Esophagus squamous epithelium (tissue), 5 donors: Measurements from ENCODE around the gene FAM3B. TPM values are rescaled to one million over a fixed set of nuclear protein-coding genes. Genes with fewer than 3 reads are reported as not detected.
A peak's percentile ranks its signal among the peaks of the same experiment; 100 is the strongest.

Experiments used
- DNase-seq: peaks from one replicate; lab custom pipeline; 2025; lab: John Stamatoyannopoulos, UW
- H3K27ac ChIP-seq, 4 donors: fragments of 200-600 bp; sonication (generic); one replicate each; pipeline ENCODE4 v1.5.1; 2016 to 2019; ENCODE audit warnings: mild to moderate bottlenecking in 1 of 4
- H3K27me3 ChIP-seq, 4 donors: fragments of 200-600 bp; sonication (generic); 1 replicate in 3 of 4; 2 replicates in 1 of 4; pipeline versions ENCODE4 v1.5.1 to v1.6.0; 2017 to 2021; ENCODE audit warnings: antibody characterized with exemption in 1 of 4
- H3K36me3 ChIP-seq, 3 donors: fragments of 200-600 bp; sonication (generic); one replicate each; pipeline ENCODE4 v1.5.1; 2016 to 2019
- H3K4me1 ChIP-seq, 3 donors: fragments of 200-600 bp; sonication (generic); one replicate each; pipeline ENCODE4 v1.5.1; 2017 to 2019
- H3K4me3 ChIP-seq, 4 donors: fragments of 200-600 bp; sonication (generic); 1 replicate in 3 of 4; 2 replicates in 1 of 4; pipeline ENCODE4 v1.5.1; 2016 to 2019; ENCODE audit warnings: mild to moderate bottlenecking in 2 of 4, moderate library complexity in 1 of 4
- H3K9me3 ChIP-seq, 3 donors: fragments of 200-600 bp; sonication (generic); one replicate each; pipeline ENCODE4 v1.5.1; 2016 to 2019
- POLR2A ChIP-seq, 4 donors: fragments of 450-650 bp; IDR thresholded peaks; one replicate each; pipeline ENCODE4 v1.6.1; 2017; ENCODE audit warnings: antibody characterized with exemption in 4 of 4, mild to moderate bottlenecking in 4 of 4, moderate library complexity in 3 of 4
- WGBS, 2 donors: methylation state at CpG; one replicate each; pipeline ENCODE4 v1.1.5; 2018; 5-methylcytosine and 5-hydroxymethylcytosine counted together
- intact Hi-C: fragments of 100-400 bp; cut with DNase I; formaldehyde crosslinking; loops from one replicate; pipeline ENCODE4 v1.15.0; 2022
- total RNA-seq, 4 donors: library from RNA; depleted of rRNA; stranded (reverse); fragments of >200 nt; gene quantifications; one replicate each; pipeline ENCODE4 v1.1.0, GENCODE V29; 2016
- TF ChIP-seq, protein P1 (sequence below), 6 experiments: fragments of 450-650 bp in 4 of 6; fragments of 200-600 bp in 2 of 6; sonication (generic) in 2 of 6; IDR thresholded peaks; one replicate each; pipeline ENCODE4 v1.5.1; 2016 to 2019; ENCODE audit warnings: antibody characterized with exemption in 6 of 6, mild to moderate bottlenecking in 4 of 6, moderate library complexity in 4 of 6
- donor health status: DM: yes; HTN: yes; CAD: no.

FAM3B gene
- total RNA-seq, 4 donors from 2014 or later, result 14.8 to 83.8 (median 38.6) TPM

DNA sequence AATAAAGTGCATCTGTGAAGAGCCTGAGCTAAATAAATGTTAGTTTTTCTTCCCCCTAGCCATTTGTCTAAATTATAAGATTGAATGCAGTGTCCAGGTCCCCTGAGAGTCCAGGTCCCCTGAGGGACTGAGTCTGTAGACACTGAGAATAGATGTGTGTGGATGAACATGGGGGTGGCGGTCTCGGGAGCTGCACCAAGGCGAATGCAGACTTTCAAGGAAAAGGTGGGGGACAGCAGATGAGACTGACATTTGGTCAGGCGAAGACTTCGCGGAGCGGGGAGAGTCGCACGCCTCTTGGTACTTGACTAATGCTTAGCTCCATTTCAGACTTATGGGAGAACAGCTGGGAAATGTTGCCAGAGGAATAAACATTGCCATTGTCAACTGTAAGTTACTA, 27.5 kb downstream of the FAM3B start:
- no peak overlapping the region for H3K27ac ChIP-seq
- 86 to 97% methylated on average over 9 of the region's 9 CpGs for WGBS, 2 donors
- intact Hi-C loops, result no loop called here
- peaks cover 0 to 24% (median 0%) of the 10 kb centered on the region in 3 donors for H3K4me1 ChIP-seq
- no peak for DNase-seq
- H3K27me3 ChIP-seq, result peaks cover 0 to 4% (median 0%) of the 10 kb centered on the region in 4 donors
- H3K4me3 ChIP-seq, result no peak overlapping the region
- no peak for TF ChIP-seq POLR2A (IDR thresholded peaks at IDR 0.05)
- TF ChIP-seq, protein P1, sequence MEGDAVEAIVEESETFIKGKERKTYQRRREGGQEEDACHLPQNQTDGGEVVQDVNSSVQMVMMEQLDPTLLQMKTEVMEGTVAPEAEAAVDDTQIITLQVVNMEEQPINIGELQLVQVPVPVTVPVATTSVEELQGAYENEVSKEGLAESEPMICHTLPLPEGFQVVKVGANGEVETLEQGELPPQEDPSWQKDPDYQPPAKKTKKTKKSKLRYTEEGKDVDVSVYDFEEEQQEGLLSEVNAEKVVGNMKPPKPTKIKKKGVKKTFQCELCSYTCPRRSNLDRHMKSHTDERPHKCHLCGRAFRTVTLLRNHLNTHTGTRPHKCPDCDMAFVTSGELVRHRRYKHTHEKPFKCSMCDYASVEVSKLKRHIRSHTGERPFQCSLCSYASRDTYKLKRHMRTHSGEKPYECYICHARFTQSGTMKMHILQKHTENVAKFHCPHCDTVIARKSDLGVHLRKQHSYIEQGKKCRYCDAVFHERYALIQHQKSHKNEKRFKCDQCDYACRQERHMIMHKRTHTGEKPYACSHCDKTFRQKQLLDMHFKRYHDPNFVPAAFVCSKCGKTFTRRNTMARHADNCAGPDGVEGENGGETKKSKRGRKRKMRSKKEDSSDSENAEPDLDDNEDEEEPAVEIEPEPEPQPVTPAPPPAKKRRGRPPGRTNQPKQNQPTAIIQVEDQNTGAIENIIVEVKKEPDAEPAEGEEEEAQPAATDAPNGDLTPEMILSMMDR (IDR thresholded peaks at IDR 0.05), result no peak
- no peaks in the 10 kb centered on the region for H3K9me3 ChIP-seq
- H3K36me3 ChIP-seq, result peaks cover 0 to 17% (median 0%) of the 10 kb centered on the region in 3 donors

DNA sequence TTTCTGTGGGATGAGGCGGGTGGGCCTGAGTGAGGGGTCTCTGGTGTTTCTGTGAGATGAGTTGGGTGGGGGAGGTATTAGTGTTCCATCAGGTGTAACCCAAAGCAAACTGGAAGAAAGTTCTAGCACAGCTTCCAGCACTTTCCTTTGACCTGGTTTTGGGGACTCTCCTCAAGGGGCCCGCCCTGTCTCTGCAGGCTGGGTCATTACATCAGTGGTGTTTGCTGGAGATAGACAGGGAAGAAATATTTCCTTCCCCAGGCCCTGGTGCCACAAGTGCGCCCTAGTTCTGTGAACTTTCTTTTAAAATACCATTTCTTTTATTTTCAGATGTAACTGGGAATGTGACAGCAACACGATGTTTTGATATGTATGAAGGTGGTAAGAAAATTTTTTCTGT, 28.8 kb downstream of the FAM3B start:
- WGBS, 2 donors, result 85 to 86% methylated on average over 3 of the region's 4 CpGs
- H3K4me3 ChIP-seq, result no peak overlapping the region
- TF ChIP-seq POLR2A (IDR thresholded peaks at IDR 0.05), result no peak
- TF ChIP-seq, protein P1 (IDR thresholded peaks at IDR 0.05), result no peak
- no peak for DNase-seq
- no peaks in the 10 kb centered on the region for H3K9me3 ChIP-seq
- peaks cover 0 to 29% (median 0%) of the 10 kb centered on the region in 3 donors for H3K36me3 ChIP-seq
- no peak overlapping the region for H3K27ac ChIP-seq
- intact Hi-C loops, result no loop called here
- peaks cover 0 to 24% (median 0%) of the 10 kb centered on the region in 3 donors for H3K4me1 ChIP-seq
- H3K27me3 ChIP-seq, result peaks cover 0 to 4% (median 0%) of the 10 kb centered on the region in 4 donors

DNA sequence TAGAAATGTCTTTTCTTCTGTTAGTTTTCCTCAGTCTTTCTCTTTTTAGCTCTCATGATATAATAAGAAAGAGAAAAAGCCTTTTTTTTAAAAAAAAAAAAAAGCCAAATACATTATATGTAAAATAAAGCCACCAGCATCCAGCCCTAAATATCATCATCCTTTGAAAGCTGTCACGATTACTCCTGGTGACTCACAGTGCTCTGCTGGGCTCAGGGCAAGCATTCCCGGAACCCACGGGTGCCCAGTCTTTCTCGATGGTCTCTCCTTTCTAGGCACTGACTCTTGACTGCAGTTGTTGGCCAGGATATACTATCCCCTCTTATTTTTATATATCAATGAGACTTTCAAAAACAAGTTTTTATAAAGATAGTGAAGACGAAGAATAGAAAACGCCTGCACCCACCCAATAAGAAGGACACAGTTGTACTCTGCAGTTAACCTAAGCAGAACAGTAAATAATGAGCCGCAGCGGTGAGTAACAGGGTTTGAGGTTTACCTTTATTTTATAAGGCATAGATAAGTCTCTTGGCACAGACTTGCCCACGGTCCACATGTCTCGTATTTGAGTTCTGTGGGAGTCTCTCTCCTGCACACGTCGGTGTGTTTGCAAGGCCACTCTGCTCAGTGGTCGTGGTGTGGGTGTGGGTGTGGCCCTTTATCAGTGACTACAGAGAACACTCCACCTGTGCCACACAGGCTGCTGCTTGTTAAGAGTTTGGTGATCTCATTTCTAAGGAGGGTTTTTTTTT, 29.5 kb downstream of the FAM3B start:
- Histone ChIP-seq H3K9me3 (no peaks in the 10 kb centered on the region), H3K4me1 (peaks cover 0 to 24% (median 0%) of the 10 kb centered on the region in 3 donors), H3K36me3 (peaks cover 0 to 31% (median 0%) of the 10 kb centered on the region in 3 donors), H3K27ac (peak overlapping the region in 1 of 4 donors; percentile 51), H3K4me3 (no peak overlapping the region), H3K27me3 (peaks cover 0 to 4% (median 0%) of the 10 kb centered on the region in 4 donors)
- WGBS, 2 donors, result 45 to 63% methylated on average over 13 of the region's 13 CpGs
- no peak for TF ChIP-seq POLR2A (IDR thresholded peaks at IDR 0.05)
- TF ChIP-seq, protein P1 (IDR thresholded peaks at IDR 0.05), result no peak
- no peak for DNase-seq
- intact Hi-C loops, result no loop called here

DNA sequence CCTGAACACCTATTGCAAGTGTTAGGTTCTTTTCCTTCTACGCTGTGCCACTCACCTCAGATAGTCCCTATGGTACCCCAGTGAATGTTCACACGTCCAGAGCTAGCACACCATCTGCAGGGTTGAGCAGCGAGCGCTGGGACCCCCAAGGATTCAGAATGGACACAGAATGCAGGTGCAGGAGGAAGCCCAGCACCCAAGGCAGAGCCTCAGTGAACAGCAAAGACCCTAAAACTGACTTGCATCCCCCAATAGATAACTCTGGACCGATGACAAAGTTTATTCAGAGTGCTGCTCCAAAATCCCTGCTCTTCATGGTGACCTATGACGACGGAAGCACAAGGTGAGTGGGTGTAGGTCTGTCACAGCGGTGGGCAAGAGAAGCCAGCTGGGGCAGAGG, 30.2 kb downstream of the FAM3B start:
- DNase-seq, result no peak
- Histone ChIP-seq H3K36me3 (peaks cover 0 to 32% (median 0%) of the 10 kb centered on the region in 3 donors), H3K27me3 (peaks cover 0 to 9% (median 0%) of the 10 kb centered on the region in 4 donors), H3K4me1 (peaks cover 0 to 24% (median 0%) of the 10 kb centered on the region in 3 donors), H3K27ac (peak overlapping the region in 1 of 4 donors; percentile 51), H3K9me3 (no peaks in the 10 kb centered on the region), H3K4me3 (no peak overlapping the region)
- WGBS, 2 donors, result 75 to 83% methylated on average over 6 to 7 of the region's 8 CpGs
- intact Hi-C loops, result no loop called here
- TF ChIP-seq, protein P1 (IDR thresholded peaks at IDR 0.05), result no peak
- TF ChIP-seq POLR2A (IDR thresholded peaks at IDR 0.05), result no peak

DNA sequence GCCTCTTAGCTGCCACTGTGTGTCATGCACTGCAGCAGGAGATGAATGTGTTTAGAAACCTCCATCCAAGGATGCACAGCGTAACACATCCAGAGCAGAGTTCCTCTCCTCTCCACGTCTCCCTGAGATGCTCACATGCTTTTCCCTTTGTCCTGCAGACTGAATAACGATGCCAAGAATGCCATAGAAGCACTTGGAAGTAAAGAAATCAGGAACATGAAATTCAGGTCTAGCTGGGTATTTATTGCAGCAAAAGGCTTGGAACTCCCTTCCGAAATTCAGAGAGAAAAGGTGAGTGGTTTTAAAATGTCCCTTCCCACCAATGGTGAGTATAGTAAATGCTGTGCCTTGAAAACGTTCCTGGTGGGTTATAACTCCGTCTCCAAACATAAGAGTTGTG, 31.8 kb downstream of the FAM3B start:
- no peak for DNase-seq
- peaks cover 0 to 24% (median 0%) of the 10 kb centered on the region in 3 donors for H3K4me1 ChIP-seq
- H3K27ac ChIP-seq, result no peak overlapping the region
- H3K4me3 ChIP-seq, result no peak overlapping the region
- peaks cover 0 to 15% (median 0%) of the 10 kb centered on the region in 4 donors for H3K27me3 ChIP-seq
- H3K36me3 ChIP-seq, result peaks cover 0 to 37% (median 0%) of the 10 kb centered on the region in 3 donors
- intact Hi-C loops, result no loop called here
- TF ChIP-seq, protein P1 (IDR thresholded peaks at IDR 0.05), result no peak
- no peak for TF ChIP-seq POLR2A (IDR thresholded peaks at IDR 0.05)
- WGBS, 2 donors, result 46 to 56% methylated on average over 6 of the region's 6 CpGs
- no peaks in the 10 kb centered on the region for H3K9me3 ChIP-seq
